Activated CD4-positive, alpha-beta T cell treated with anti-CD3 and anti-CD28 coated beads for 4 hours (primary cell): ENCODE results near the gene DHRS2.
"Not testable (repeated sequence)": the region's sequence is repeated elsewhere in the genome, so short reads cannot be mapped to it uniquely, and the experiment has no call there.

Experiments used
- DNase-seq, 2 donors: peaks; one replicate each; pipeline ENCODE4 v3.0.0-alpha.2; 2020

The DHRS2 gene

DNA sequence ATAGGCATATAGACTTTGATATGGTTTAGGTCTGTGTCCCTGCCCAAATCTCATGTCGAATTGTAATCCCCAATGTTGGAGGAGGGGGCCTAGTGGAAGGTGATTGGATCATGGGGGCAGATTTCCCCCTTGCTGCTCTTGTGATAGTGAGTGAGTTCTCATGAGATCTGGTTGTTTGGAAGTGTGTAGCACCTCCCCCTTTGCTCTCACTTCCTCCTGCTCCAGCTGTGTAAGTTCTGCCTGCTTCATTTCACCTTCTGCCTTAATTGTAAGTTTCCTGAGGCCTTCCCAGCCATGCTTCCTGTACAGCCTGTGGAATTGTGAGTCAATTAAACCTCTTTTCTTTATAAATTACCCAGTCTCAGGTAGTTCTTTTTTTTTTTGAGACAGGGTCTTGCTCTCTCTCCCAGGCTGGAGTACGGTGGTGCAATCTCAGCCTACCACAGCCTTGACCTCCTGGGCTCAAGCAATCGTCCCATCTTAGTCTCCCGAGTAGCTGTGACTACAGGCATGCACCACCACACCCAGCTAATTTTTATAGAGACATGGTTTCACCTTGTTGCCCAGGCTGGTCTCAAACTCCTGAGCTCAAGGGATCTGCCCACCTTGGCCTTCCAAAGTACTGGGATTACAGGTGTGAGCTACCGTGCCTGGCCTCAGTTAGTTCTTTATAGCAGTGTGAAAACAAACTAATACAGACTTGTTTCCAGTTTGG lies 1.3 kb upstream of the DHRS2 start:
- DNase-seq = not testable (repeated sequence)

DNA sequence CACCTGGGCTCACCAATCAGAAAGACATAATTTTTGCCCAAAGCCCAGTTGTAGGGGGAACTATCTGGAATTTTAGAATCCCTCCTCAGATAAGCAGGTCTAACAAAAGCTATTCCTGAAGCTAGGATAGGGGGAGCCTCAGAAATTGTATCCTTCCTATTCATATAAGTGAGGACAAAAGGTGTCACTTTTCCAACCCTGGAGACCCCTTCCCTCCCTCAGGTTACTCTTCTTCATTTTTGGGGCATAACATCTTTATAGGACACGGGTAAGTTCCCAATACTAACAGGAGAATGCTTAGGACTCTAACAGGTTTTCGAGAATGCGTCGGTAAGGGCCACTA lies 1.1 kb downstream of the DHRS2 start:
- DNase-seq = not testable (repeated sequence)

GRCh38 chr14:23637655-23638413 lies 1.7 kb downstream of the DHRS2 start:
- DNase-seq = not testable (repeated sequence)

- no peak for DNase-seq
These were observed 2.4 kb downstream of the DHRS2 start for GRCh38 chr14:23638414-23639047.

GRCh38 chr14:23639048-23639890 lies 3.1 kb downstream of the DHRS2 start:
- DNase-seq = no peak

GRCh38 chr14:23639891-23640523 lies 3.8 kb downstream of the DHRS2 start:
- DNase-seq = no peak

DNA sequence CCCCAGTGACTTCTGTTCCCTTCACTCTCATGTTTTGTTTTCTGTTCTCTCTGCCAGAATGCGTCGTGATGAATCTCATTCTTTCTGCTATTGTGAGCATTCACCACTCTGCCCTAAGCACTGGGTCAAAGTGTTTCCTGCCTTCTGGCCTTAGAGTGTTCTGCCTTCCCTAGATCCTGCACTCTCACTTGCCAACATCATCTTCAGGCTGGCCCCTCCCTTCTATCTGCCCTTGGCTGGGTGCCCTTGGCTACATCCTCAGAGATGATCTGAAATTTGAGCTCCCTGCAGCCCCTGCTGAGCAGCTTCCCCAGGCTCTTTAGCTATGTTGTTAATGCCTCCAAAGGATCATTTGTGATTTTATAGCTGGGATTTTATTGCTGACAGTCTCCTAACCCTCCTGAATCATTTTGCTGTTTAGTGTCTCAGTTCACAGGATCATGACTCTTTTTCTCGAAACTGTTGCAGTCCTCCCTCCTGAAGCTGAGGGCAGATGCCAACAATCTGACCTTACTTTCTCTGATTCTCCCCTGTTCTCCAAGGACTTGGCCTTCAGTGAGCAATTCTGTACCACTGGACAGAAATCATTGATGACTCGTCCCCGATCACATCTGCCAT lies 4.5 kb downstream of the DHRS2 start:
- DNase-seq = no peak

DNA sequence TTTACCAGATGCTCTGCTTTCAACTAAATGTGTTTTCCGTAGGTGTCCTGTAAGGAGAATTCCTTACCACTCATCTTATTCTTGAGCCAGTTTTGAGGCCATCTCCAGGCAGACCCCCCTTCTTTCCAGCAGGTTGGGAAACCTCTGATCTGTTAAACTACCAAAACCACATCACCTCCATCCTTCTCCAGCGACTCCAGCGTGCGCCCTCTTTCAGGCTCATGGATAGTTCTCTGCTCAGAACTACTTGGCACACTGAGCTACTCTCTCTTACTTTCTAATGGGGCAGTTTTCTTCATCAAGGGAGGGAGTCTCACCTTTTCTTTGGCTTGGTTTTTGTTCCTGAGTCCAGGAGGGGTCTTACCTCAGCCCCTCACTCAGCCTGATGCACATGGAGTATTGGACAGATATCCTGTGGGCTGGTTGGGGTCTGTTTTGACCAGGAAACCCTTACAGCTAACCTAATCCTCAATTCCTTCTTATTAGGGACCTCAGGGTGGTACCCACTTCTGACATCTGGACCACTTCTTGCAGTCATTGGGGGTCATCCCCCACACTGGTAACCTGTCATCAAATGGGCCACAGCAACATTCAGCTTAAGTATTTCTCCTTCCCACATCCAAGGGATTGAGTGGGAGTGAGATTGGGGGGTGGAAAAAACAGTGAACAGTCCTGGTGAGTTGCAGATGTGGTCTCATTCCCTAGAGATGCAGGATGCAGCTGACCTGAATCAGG lies 5.2 kb downstream of the DHRS2 start:
- no peak for DNase-seq

GRCh38 chr14:23641915-23642588 lies 5.9 kb downstream of the DHRS2 start:
- DNase-seq = no peak

- no peak for DNase-seq
These were observed 7.5 kb downstream of the DHRS2 start for GRCh38 chr14:23643533-23644194.

- no peak for DNase-seq
These were observed 8.2 kb downstream of the DHRS2 start for GRCh38 chr14:23644195-23644918.

GRCh38 chr14:23644919-23645336 lies 8.8 kb downstream of the DHRS2 start:
- DNase-seq = no peak

DNA sequence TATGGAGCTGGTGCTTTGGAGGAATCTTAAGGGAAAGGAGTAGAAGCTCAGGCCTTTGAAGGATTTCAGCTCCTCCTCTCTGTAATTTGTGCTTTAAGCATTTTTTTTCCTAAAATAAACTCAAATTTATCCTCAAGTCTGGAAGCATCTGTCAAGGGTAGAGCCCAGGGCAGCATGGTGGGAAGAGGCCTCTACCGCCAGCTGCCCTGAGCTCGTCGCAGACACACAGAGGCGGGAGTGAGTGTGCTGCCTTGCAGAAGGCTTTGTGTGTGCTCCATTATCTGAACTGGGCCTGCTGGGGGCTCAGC lies 9.3 kb downstream of the DHRS2 start:
- DNase-seq = no peak

DNA sequence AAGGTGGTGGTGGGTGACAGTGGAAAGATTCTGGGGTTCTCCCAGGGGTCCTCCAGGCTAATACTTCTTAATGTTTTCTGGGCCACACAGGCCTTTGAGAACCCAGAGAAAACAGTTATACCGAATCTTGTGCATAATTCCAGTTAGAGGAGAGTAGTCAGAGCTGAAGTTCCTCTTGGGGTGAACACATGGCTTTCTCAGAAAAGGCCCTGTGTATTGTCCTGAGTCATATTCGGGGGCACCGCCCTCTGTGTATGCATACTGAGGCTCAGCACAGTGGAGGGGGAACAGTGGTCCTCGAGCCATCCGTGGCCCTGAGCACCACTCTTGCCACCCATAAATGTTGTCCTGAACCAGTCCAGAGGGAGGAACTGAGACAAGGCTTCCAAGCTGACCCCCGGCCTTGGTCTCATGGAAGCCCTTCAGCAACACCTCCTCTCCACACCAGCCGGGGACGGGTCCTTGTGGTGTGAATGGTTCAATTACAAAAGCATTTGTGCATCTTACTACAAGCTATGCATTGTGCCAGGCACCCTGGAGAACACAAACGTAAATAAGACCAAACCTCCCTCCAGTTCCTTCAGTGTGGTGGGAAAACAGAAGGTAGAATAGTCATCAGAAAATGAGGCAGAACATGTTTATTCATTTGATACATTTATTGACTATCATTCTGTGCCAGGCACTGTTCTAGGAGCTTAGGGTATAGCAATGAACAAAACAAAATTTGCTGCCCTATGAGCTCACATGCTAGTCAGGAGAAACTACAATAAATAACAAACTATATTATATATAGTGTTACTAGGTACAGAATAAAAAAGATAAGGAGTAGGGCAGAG lies 9.9 kb downstream of the DHRS2 start:
- DNase-seq = no peak

DNA sequence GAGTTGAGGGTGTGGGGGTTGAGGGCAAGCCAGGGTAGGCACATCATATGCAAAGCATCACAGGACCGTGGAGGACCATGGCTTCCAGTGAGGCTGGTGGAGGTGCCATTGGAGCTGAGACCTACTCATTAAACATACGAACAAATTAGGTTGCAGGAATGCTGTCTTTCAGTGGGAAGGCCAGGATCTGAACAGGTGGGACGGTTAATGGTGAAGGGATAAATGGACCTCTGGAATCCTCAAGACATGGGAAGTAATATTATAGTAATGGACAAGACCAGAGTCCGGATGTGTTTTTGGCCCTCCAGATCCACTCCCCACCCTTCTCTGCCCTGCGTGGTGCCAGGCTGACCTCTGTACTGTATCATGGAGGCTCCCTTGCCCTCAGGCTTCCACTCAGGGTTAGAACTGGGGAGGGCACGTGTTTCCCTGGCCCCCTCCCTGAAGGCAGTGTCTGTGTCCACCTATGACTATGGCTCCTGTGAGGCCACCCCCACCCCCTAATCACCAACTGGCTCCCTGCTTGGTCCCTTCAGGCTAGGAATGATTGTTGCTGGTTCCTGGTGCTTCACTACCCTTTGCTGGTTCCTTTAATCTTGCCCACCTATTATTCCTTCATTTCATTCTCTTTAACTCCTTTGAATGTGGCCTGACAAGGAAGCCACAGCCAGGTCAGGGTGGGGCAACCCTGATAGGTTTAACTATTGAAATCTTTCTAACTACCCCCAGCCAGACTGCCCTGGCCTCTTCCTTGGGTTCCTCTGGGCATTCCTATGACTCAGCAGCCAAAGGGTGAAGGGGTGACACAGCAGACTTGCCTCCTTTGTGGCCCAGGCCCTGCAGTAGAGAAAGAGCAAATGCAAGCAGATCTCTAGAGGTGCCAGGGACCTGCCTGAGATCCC lies 10.7 kb downstream of the DHRS2 start:
- DNase-seq = no peak

- DNase-seq = no peak
These were observed 11.5 kb downstream of the DHRS2 start for GRCh38 chr14:23647619-23648018.

GRCh38 chr14:23648764-23649460 lies 12.7 kb downstream of the DHRS2 start:
- no peak for DNase-seq
